Osteoblast (primary cell): ENCODE results near the gene LYSMD1. TPM values are rescaled to one million over a fixed set of nuclear protein-coding genes. Genes with fewer than 3 reads are reported as not detected.

Experiments used
- DNase-seq: peaks from one replicate; pipeline ENCODE4 v3.0.0; 2011; ENCODE audit warnings: low spot score, mixed read lengths; ENCODE audit not compliant: insufficient read length; ENCODE audit errors: missing footprints
- H2AFZ ChIP-seq: 2 replicates; pipeline ENCODE4 v1.6.0; 2011; ENCODE audit warnings: mild to moderate bottlenecking, low read length
- H3K27ac ChIP-seq: 2 replicates; pipeline ENCODE4 v1.5.1; 2011; ENCODE audit warnings: mild to moderate bottlenecking, low read depth, low read length, moderate library complexity
- H3K27me3 ChIP-seq: 2 replicates; pipeline ENCODE4 v1.6.0; 2012; ENCODE audit warnings: mild to moderate bottlenecking, control low read depth, inconsistent platforms, low read length, moderate library complexity; ENCODE audit not compliant: insufficient read depth
- H3K36me3 ChIP-seq: 2 replicates; pipeline ENCODE4 v1.5.1; 2011; ENCODE audit warnings: mild to moderate bottlenecking, low read length, control low read depth, moderate library complexity; ENCODE audit not compliant: insufficient read depth
- H3K4me1 ChIP-seq: 2 replicates; pipeline ENCODE4 v1.5.1; 2011; ENCODE audit warnings: mild to moderate bottlenecking, low read length, control low read depth, moderate library complexity; ENCODE audit not compliant: insufficient read depth
- H3K4me2 ChIP-seq: 2 replicates; pipeline ENCODE4 v1.6.0; 2011; ENCODE audit warnings: mild to moderate bottlenecking, low read length; ENCODE audit not compliant: insufficient read depth
- H3K4me3 ChIP-seq: fragments of 200-600 bp; sonication (generic); 3 replicates; pipeline ENCODE4 v1.5.1; 2012; ENCODE audit warnings: mild to moderate bottlenecking, low read length, inconsistent platforms; ENCODE audit not compliant: insufficient read depth
- H3K79me2 ChIP-seq: 2 replicates; pipeline ENCODE4 v1.6.0; 2012; ENCODE audit warnings: mild to moderate bottlenecking, low read length, control low read depth, inconsistent platforms; ENCODE audit not compliant: insufficient read depth
- H3K9me3 ChIP-seq: 2 replicates; pipeline ENCODE4 v1.5.1; 2011; ENCODE audit warnings: low read depth, low read length, control low read depth
- H4K20me1 ChIP-seq: 2 replicates; pipeline ENCODE4 v1.6.0; 2012; ENCODE audit warnings: mild to moderate bottlenecking, low read length, control low read depth; ENCODE audit not compliant: insufficient read depth
- total RNA-seq: library from RNA; depleted of rRNA; stranded (reverse); fragments of >200 nt; gene quantifications from 2 replicates; pipeline ENCODE4 v1.2.3, GENCODE V29; 2012
- TF ChIP-seq, protein P1 (sequence below): IDR thresholded peaks from 2 replicates; pipeline ENCODE4 v1.5.1; 2011; ENCODE audit warnings: mild to moderate bottlenecking, low read depth, low read length, moderate library complexity; ENCODE audit errors: extremely low read depth

LYSMD1 gene
- total RNA-seq, 1 donor: 12.7 TPM

DNA sequence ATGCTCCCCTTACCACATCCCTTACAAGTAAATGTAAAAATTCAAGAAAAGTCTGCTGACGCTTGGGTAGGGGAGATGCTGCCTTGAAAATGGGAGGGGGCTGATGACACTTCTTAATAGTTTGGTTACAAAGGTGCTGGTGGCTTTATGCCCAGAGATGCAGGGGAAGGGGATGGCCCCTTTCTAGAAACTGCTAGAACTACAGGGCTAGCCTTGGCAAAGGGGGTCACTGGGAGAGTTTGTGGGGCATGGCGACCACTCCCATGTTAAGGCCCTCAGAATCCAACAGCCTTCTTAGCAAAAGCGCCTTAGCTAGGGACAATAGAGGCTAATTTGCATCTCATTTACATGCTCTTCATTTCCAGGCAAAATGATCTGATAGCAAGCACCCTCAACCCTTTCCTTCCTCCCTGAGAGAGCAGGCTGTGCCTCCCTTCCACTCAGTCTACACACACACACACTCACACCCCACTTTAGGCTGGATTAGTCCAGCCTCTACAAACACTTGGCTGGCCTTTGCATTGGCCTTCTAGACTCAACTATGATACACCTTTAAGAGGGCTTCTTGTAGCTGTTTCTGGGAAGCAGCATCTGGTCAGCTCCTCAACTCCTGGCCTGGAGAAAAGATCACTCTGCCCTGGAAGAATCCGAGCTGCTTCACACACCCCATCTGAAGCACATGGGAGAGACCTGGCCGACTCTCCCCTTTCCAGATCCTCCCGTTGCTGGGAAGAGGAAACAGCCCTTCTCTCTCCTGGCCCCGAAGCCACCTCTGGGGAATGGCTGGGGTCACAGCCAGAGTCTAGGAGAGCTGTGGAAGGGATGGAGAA, 21.0 kb downstream of the LYSMD1 start:
- TF ChIP-seq, protein P1, sequence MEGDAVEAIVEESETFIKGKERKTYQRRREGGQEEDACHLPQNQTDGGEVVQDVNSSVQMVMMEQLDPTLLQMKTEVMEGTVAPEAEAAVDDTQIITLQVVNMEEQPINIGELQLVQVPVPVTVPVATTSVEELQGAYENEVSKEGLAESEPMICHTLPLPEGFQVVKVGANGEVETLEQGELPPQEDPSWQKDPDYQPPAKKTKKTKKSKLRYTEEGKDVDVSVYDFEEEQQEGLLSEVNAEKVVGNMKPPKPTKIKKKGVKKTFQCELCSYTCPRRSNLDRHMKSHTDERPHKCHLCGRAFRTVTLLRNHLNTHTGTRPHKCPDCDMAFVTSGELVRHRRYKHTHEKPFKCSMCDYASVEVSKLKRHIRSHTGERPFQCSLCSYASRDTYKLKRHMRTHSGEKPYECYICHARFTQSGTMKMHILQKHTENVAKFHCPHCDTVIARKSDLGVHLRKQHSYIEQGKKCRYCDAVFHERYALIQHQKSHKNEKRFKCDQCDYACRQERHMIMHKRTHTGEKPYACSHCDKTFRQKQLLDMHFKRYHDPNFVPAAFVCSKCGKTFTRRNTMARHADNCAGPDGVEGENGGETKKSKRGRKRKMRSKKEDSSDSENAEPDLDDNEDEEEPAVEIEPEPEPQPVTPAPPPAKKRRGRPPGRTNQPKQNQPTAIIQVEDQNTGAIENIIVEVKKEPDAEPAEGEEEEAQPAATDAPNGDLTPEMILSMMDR: no peak
- Histone ChIP-seq H4K20me1 (peaks cover 2% of the 10 kb centered on the region), H2AFZ (no peak overlapping the region), H3K27me3 (peaks cover 11% of the 10 kb centered on the region), H3K4me2 (no peak overlapping the region), H3K4me1 (peaks cover 16% of the 10 kb centered on the region), H3K4me3 (no peak overlapping the region), H3K27ac (no peak overlapping the region), H3K36me3 (no peaks in the 10 kb centered on the region), H3K9me3 (no peaks in the 10 kb centered on the region), H3K79me2 (no peaks in the 10 kb centered on the region)
- peak; percentile 65 for DNase-seq

DNA sequence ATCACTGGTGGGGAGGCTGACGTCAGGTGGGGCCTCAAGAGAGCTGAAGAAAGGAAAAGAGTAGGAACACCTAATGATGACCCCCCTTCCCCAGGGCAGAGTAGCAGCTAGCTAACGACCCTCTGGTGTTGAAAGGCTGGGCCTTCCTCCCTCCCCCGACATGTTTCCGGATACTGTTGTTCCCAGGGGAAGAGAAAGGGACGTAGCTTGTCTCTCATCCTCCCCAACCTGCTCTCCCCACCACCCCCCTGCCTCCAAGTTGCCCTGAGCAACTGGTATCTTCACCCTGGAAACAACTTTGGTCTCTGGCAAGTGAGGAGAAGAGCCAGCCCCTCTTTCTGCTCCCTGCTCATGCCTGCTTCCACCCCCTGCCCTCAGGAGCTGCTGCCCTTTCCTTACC, 21.7 kb downstream of the LYSMD1 start:
- no peak overlapping the region for H3K27ac ChIP-seq
- peak; percentile 32 for DNase-seq
- no peaks in the 10 kb centered on the region for H3K79me2 ChIP-seq
- H3K27me3 ChIP-seq: peaks cover 11% of the 10 kb centered on the region
- peaks cover 16% of the 10 kb centered on the region for H3K4me1 ChIP-seq
- no peaks in the 10 kb centered on the region for H3K36me3 ChIP-seq
- H3K4me2 ChIP-seq: no peak overlapping the region
- H4K20me1 ChIP-seq: peaks cover 2% of the 10 kb centered on the region
- no peak overlapping the region for H2AFZ ChIP-seq
- H3K9me3 ChIP-seq: no peaks in the 10 kb centered on the region
- TF ChIP-seq, protein P1: no peak
- no peak overlapping the region for H3K4me3 ChIP-seq

DNA sequence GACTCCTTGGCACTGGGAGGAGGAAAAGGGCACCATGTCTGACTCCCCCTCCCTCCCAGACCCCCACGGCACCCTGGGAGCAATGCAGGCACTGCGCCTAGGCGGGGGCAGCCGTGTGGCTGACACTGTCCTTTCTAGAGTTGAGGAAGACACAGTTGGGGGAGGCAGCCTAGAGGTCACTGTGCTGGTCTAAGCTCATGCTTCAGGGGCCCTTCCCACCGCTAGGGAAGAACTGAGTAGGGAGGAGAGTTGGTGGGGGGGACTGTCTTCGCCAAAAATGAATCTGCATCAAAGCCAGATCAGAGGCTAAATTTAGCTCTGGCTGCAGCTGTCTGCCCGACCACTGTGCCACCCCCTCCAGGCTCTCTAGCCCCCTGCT, 22.7 kb downstream of the LYSMD1 start:
- no peak for DNase-seq
- Histone ChIP-seq H2AFZ (no peak overlapping the region), H3K4me2 (no peak overlapping the region)

More for the DNA sequence above, 22.7 kb downstream of the LYSMD1 start:
- Histone ChIP-seq H3K4me3 (no peak overlapping the region), H3K4me1 (peaks cover 16% of the 10 kb centered on the region), H3K27ac (no peak overlapping the region), H3K9me3 (no peaks in the 10 kb centered on the region), H4K20me1 (peaks cover 2% of the 10 kb centered on the region), H3K27me3 (peaks cover 11% of the 10 kb centered on the region), H3K36me3 (no peaks in the 10 kb centered on the region), H3K79me2 (no peaks in the 10 kb centered on the region)
- TF ChIP-seq, protein P1: no peak
